Measurements from ENCODE around the gene FAIM2. TPM values are rescaled to one million over a fixed set of nuclear protein-coding genes. Genes with fewer than 3 reads are reported as not detected.

FAIM2 gene
- total RNA-seq, 1 experiment from 2014 or later, result not detected

DNA sequence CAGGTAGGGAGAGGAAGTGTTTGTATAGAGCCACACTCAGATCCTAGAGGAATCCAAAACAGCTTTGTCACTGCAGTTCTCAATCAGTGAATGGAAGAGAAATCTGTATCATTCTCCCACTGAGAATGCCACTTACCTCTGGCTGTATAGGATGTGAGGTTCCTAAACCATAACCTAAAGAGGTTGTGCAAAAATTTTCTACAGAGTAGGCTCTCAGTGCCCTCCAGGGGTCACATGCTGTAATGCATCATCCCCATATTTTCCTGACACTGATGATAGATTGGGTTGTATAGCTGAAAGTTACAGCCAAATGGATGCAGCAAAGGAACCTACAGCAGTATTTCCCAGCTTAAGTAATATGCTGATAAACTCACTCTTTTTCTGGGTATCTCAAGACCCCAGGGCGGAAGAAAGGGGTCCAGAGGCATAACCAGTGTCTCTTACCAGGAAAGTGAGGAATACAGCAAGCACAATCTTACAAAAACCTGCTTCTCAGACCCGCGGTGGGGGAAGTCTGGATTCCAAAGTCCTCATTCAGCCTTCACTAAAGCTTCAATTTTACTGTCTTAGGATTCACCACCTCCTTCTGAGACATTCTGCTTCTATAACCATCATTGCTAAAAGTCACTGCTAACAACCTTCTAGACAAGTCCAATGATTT lies 64.6 kb downstream of the FAIM2 start:
- Histone ChIP-seq H3K4me3 (ENCODE audit: insufficient read depth, low read depth, low read length) (no peak overlapping the region), H3K36me3 (replicated peaks; ENCODE audit: control insufficient read depth, insufficient read depth, low read length) (no peaks in the 10 kb centered on the region), H3K27me3 (ENCODE audit: control insufficient read depth, insufficient read depth, low read length) (no peaks in the 10 kb centered on the region)
- peak; percentile 68 for DNase-seq

DNA sequence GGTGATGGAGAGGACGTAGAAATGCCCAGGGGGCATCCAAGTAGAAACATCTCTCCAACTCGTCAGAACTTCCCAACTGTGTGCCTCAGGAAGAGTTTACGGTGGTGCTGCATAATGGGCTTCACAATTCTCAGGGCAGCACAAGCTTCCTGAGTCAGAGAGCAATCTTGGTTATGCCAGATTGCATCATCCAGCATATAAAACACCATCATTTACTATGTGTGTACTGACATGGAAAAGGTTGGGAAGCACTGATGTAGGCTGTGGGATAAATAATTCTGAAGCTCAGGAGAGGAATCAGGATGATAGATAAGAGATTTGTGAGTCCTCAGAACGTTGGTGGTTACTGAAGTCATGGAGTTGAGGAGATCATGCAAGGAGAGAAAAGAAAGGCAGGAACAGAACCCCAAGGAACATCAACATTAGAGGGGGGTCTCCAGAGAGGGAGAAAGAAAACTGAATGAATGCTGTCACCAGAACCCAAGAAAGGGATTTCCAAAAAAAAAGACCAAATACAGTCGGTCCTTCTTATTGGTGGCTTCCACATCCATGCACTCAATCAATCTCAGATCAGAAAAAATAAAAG lies 70.8 kb downstream of the FAIM2 start:
- Histone ChIP-seq H3K27me3 (ENCODE audit: control insufficient read depth, insufficient read depth, low read length) (no peaks in the 10 kb centered on the region), H3K4me3 (ENCODE audit: insufficient read depth, low read depth, low read length) (no peak overlapping the region), H3K36me3 (replicated peaks; ENCODE audit: control insufficient read depth, insufficient read depth, low read length) (no peaks in the 10 kb centered on the region)
- no peak for DNase-seq

DNA sequence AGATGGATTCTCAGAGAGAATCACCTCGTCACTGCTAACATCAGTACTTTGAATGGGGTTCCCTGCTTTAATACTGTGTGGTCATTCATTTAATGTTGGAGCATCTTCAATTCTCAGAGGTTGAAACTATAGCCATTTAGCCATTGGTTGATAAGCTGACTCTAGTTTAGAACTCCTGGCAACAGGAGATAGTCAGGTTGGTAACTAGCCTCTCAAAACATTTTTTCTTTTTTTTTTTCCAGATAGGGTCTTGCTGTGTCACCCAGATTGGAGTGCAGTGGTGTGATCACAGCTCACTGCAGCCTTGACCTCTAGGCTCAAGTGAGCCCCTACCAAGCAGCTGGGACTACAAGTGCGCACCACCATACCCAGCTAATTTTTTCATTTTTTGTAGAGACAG lies 72.0 kb downstream of the FAIM2 start:
- Histone ChIP-seq H3K4me3 (ENCODE audit: insufficient read depth, low read depth, low read length) (no peak overlapping the region), H3K27me3 (ENCODE audit: control insufficient read depth, insufficient read depth, low read length) (no peaks in the 10 kb centered on the region), H3K36me3 (replicated peaks; ENCODE audit: control insufficient read depth, insufficient read depth, low read length) (no peaks in the 10 kb centered on the region)
- DNase-seq, result no peak

DNA sequence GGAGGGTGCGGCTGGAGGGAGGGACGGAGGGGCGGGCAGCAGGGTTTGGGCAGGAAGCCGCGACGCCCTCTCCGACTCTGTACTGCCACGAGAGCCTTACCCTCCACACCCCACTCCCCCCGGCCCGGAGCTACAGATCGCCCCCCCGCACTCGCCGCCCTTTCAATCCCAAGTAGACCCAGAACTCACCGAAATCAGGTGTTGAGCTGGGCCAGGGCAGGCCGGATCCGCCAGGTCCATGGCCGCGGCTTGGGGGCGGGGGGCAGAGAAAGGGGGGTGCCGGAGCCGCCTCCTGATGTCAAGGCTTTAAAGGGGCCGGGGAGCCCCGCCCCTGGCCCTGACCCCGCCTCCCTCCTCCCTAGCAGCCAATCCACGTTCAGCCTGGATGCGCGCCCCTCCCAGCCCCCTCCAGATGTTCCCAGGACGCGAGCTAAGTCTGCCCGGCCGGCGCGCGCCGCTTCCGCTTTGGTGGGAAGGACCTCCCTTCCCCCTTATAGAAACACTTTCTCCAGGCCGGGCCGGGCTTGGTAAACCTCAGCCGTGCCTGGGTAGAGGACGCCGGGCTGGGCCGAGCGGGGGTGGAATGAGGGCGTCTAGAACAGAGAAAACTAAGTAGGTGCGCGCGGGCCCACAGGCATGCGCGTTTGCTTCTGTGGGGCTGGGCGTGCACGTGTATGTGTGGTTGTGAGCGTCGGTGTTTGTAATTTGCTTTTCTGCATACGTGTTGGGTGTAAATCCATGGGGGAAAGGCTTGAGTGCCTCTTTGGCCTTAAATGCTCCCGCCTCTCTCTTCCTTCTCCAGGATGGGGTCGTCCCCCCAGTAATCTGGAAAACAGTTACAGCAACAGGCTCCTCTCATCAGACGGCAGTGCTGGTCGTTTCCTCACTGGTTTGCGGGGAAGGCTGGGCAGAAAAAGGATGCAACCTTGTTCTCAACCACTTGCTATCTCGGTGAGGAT lies 75.3 kb downstream of the FAIM2 start, which contains the start of gene NCKAP5L:
NCKAP5L (minus strand) TSS at position 281 of the 959 bp plus-strand sequence. CDS start 24,369 bp downstream, outside the sequence.
- peak; percentile 99 for DNase-seq
- Histone ChIP-seq H3K36me3 (replicated peaks; ENCODE audit: control insufficient read depth, insufficient read depth, low read length) (no peaks in the 10 kb centered on the region; the same call in 1 of the 2 replicates), H3K4me3 (ENCODE audit: insufficient read depth, low read depth, low read length) (peak within 1 kb of the TSS; percentile 79), H3K27me3 (ENCODE audit: control insufficient read depth, insufficient read depth, low read length) (no peaks in the 10 kb centered on the region)

DNA sequence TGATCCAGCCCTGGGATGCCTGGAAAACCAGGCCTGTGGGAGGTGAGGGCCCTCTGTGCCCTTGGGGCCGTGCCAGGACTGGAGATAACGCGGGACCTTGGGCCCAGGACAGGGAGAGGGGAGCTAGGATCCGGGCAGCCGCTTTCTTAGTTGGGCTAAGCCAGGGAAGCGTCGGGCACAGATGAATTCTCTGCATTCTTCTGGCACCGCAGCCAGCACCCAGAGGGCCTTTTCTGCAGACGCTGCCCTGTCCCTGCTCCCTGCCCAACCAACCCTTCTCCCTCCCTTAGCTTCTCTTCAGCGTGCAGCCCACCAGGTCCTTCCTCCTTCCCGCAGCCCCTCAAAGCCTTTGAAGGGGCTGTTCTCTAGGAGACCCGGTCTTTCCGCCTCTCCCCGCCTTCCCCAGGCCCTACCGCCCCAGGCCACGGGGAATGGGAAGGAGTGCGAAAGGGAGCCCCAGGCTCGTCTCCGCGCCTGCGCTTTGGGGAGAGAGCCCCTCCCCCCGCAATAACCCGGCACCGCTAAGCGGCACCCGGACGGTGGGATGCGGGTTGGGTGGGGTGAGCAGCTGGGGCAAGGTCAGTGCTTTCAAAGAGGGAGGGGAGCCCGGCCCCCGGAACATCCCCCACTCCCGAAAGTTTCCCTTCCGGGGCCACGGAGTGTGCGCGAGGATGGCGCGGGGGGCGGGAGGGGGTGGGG lies 76.2 kb downstream of the FAIM2 start:
- Histone ChIP-seq H3K27me3 (ENCODE audit: control insufficient read depth, insufficient read depth, low read length) (no peaks in the 10 kb centered on the region), H3K4me3 (ENCODE audit: insufficient read depth, low read depth, low read length) (peak overlapping the region; percentile 79), H3K36me3 (replicated peaks; ENCODE audit: control insufficient read depth, insufficient read depth, low read length) (no peaks in the 10 kb centered on the region; the same call in 1 of the 2 replicates)
- DNase-seq, result peak; percentile 97

DNA sequence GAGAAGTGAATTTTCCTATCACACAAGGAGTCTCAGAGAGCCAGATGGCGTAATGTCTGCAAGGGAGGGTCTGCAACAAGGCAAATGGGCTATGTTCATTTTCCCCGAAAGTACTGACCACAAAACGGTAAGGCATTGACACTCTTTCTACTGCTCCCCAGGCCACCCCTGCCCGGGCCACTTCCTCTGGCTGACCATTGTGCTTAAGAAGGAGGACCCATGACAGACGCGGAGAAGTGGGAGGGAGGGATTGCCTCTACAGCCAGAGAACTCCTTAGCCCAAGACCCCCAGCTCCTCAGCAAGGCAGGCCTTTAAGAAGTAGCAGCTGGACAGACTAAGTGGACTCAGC lies 76.7 kb downstream of the FAIM2 start:
- DNase-seq, result no peak
- H3K4me3 ChIP-seq (ENCODE audit: insufficient read depth, low read depth, low read length), result peak overlapping the region; percentile 79
- no peaks in the 10 kb centered on the region; the same call in 1 of the 2 replicates for H3K36me3 ChIP-seq (replicated peaks; ENCODE audit: control insufficient read depth, insufficient read depth, low read length)
- no peaks in the 10 kb centered on the region for H3K27me3 ChIP-seq (ENCODE audit: control insufficient read depth, insufficient read depth, low read length)

DNA sequence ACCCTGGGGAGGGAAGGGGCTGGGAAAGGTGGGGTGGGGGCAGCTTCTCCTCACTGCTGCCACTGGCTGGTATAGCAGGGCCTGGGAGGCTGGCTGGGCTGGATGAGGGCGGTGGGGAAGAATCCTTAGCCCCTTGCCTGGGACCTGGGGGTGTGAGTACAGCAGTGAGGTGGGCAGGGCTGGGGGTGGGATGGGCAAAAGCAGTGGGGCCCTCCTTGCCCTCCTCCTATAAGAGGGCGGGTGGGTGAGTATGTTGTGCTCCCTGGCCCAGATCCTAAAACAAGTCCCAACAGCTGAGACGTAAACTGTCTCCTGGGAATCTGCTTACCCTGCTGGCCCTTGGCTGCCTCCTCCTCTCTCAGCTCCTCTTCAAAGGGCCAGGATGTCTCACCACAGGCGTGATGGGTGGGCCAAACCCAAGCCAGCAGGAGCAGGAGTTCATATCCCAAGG lies 77.7 kb downstream of the FAIM2 start:
- Histone ChIP-seq H3K4me3 (ENCODE audit: insufficient read depth, low read depth, low read length) (no peak overlapping the region), H3K27me3 (ENCODE audit: control insufficient read depth, insufficient read depth, low read length) (no peaks in the 10 kb centered on the region), H3K36me3 (replicated peaks; ENCODE audit: control insufficient read depth, insufficient read depth, low read length) (no peaks in the 10 kb centered on the region; the same call in none of the 2 replicates)
- DNase-seq, result no peak

DNA sequence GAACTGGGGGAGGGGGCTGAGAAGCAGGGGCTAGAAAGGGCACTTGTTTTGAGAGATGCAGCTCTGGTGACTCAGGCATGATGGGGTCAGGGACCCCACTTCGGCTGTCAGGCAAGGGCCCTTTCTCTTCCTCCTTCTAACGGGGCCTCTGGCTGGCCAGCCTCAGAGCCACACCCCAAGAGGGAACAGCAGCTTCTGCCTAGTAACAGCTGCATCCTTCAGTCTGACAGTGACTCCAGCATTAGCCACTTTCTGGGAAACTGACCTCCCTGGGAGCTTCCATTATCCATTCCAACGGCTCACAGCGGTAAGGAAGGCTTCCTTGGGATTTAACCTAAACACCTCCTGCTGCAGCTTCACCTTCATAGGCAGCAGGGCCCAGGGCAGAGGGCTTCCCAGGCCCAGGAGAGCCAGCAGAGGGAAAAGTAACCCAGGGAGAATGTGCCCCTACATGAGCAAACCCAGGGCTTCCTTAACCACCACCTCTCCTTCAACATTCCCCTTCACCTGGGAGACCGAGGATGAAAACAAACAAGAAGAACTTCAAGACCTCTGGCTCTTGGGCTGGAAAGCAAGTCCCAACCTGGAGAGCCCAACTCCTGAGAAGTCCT lies 78.2 kb downstream of the FAIM2 start:
- no peaks in the 10 kb centered on the region for H3K27me3 ChIP-seq (ENCODE audit: control insufficient read depth, insufficient read depth, low read length)
- peak; percentile 66 for DNase-seq
- no peak overlapping the region for H3K4me3 ChIP-seq (ENCODE audit: insufficient read depth, low read depth, low read length)
- no peaks in the 10 kb centered on the region; the same call in none of the 2 replicates for H3K36me3 ChIP-seq (replicated peaks; ENCODE audit: control insufficient read depth, insufficient read depth, low read length)

DNA sequence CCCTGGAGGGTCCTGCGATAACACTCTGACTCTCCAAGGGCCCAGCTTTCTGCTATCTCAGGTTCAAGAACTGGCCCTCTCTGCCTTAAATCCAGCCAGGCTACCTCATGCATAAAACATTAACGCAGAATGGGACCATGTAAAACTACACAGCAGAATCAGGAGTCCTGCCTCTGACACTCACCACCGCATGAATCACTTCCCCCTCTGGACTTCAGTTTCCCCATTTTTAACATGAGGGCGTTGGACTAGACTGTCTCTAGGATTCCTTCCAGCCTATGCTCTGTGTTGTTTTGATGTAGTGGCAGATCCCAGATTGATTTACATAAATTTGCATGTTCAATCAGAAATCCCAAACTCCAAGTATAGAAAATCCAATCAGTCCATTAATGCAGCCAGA lies 78.8 kb downstream of the FAIM2 start:
- no peak for DNase-seq
- Histone ChIP-seq H3K36me3 (replicated peaks; ENCODE audit: control insufficient read depth, insufficient read depth, low read length) (no peaks in the 10 kb centered on the region; the same call in none of the 2 replicates), H3K4me3 (ENCODE audit: insufficient read depth, low read depth, low read length) (no peak overlapping the region), H3K27me3 (ENCODE audit: control insufficient read depth, insufficient read depth, low read length) (no peaks in the 10 kb centered on the region)

DNA sequence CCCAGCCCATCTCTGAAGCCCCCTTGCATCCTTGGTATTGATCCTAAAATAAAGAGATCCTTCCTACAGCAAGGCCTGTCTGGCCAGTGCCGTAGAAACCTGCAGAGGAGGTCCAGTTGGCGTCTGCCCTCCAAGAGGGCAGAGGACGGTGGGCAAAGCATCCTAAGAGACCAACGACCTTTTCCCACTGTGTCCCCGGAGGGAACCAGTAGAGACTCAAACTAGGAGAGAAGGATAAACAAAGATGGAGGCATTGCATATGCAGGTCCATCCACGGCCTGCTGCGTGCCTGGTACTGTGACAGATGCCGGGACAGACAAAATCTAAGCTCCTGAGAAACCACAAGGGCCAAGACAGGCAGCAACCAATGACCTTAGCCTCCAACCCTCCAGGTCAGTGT lies 79.3 kb downstream of the FAIM2 start:
- no peaks in the 10 kb centered on the region for H3K27me3 ChIP-seq (ENCODE audit: control insufficient read depth, insufficient read depth, low read length)
- no peaks in the 10 kb centered on the region; the same call in none of the 2 replicates for H3K36me3 ChIP-seq (replicated peaks; ENCODE audit: control insufficient read depth, insufficient read depth, low read length)
- no peak for DNase-seq
- no peak overlapping the region for H3K4me3 ChIP-seq (ENCODE audit: insufficient read depth, low read depth, low read length)

DNA sequence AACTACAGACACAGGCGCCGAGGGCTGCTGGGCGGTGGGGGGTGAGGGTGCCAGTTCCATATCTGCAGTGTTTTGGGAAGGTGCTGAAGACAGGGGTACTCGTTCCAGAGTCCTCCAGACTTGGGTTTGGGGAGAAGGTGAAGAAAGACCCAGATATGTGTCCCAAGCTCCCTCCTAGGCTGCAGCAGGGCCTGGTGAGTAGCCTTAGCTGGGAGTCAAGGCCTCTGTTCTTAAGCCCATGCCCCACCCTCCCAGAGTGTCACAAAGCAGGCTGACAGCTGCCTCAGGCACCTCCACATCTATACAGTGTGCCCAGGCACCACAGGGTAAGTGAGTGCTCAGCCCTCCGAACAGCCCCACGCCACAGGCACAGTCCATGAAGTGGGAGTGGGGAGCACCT lies 79.7 kb downstream of the FAIM2 start:
- Histone ChIP-seq H3K27me3 (ENCODE audit: control insufficient read depth, insufficient read depth, low read length) (no peaks in the 10 kb centered on the region), H3K36me3 (replicated peaks; ENCODE audit: control insufficient read depth, insufficient read depth, low read length) (no peaks in the 10 kb centered on the region; the same call in none of the 2 replicates), H3K4me3 (ENCODE audit: insufficient read depth, low read depth, low read length) (no peak overlapping the region)
- no peak for DNase-seq

DNA sequence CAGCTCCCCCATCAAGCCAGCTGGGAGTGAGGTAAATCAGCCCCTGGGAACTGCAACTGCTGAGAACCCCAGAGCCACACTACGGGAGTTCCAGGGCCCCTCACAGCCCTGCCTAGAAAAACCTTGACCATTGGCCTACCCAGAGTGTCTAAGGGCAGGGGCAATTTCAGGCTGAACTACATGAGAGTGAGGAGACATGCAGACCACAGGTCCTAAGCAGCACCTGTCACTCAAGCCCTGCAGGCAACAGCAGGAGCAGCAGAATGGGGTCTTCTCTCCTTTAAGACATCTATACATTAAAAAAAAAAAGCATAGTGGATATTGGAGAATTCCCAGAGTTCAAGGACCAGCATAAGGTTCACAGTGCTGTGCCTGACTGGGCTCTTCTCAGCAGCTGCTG lies 80.3 kb downstream of the FAIM2 start:
- DNase-seq, result no peak
- H3K4me3 ChIP-seq (ENCODE audit: insufficient read depth, low read depth, low read length), result no peak overlapping the region
- no peaks in the 10 kb centered on the region; the same call in none of the 2 replicates for H3K36me3 ChIP-seq (replicated peaks; ENCODE audit: control insufficient read depth, insufficient read depth, low read length)
- no peaks in the 10 kb centered on the region for H3K27me3 ChIP-seq (ENCODE audit: control insufficient read depth, insufficient read depth, low read length)

DNA sequence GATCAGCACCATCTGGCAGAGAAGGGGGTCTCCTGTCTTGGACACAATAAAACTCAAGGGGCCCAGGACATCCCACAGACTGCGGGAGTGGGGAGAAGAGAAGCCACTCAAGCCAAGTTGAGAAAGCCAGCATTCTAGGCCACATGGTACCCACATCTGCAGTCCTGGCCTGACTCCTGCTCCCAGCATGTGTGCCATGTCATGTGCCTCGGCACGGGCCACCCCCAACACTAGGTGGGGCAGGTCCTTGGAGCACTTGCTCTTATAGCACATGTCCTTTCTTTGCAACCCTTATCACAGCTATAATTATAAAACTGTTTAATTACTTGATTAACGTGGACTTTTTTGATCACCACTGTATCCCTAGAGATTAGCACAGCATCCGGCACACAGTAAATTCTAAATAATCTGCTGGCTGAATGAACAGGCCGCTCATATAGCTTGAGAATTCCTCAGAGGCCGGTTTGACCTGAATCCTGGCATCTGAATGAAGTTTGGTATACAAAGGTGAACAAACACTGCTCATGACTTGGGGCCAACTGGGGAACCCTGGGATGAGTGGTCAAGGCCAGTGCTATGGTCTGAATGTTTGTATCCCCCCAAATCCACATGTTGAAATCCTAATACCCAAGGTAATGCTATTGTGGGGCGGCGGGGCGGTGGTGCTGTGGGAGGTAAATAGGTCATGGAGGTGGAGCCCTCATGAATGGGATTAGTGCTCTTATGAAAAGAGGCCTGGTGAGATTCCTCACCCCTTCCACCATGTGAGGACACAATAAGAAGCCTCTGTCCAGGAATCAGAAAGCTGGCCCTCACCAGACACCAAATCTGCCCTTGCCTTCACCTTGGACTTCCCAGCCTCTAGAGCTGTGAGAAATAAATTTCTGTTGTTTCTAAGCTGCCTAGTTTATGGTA lies 82.1 kb downstream of the FAIM2 start:
- Histone ChIP-seq H3K36me3 (replicated peaks; ENCODE audit: control insufficient read depth, insufficient read depth, low read length) (no peaks in the 10 kb centered on the region; the same call in none of the 2 replicates), H3K4me3 (ENCODE audit: insufficient read depth, low read depth, low read length) (no peak overlapping the region)
- DNase-seq, result no peak

More for the DNA sequence above, 82.1 kb downstream of the FAIM2 start:
- H3K27me3 ChIP-seq (ENCODE audit: control insufficient read depth, insufficient read depth, low read length), result no peaks in the 10 kb centered on the region
